CD14-positive monocyte (primary cell): ENCODE results near the gene KIAA1191. TPM values are rescaled to one million over a fixed set of nuclear protein-coding genes. Genes with fewer than 3 reads are reported as not detected.

ENCODE experiments used
- DNase-seq, 3 donors: peaks; one replicate each; pipeline ENCODE4 v3.0.0-alpha.2; 2011 to 2022
- H2AFZ ChIP-seq: 2 replicates; pipeline ENCODE4 v1.6.0; 2012; ENCODE audit warnings: mild to moderate bottlenecking, low read depth, low read length, inconsistent platforms; ENCODE audit not compliant: insufficient read depth, poor library complexity, severe bottlenecking
- H3K27ac ChIP-seq, 2 donors: 1 replicate in 1 of 2; 2 replicates in 1 of 2; pipeline ENCODE4 v1.5.1; 2012 to 2013; ENCODE audit warnings: low read length in 2 of 2, control low read depth in 1 of 2, inconsistent platforms in 1 of 2, low read depth in 1 of 2, mild to moderate bottlenecking in 1 of 2
- H3K27me3 ChIP-seq, 2 donors: one replicate each; pipeline versions ENCODE4 v1.6.0 to v1.6.1; 2011 to 2013; ENCODE audit warnings: low read length in 2 of 2; ENCODE audit not compliant: control insufficient read depth in 2 of 2, insufficient read depth in 2 of 2
- H3K36me3 ChIP-seq, 2 donors: replicated peaks in 1 of 2; 1 replicate in 1 of 2; 2 replicates in 1 of 2; pipeline versions ENCODE4 v1.5.1 to v1.6.1; 2012 to 2013; ENCODE audit warnings: low read length in 2 of 2, control low read depth in 1 of 2, inconsistent platforms in 1 of 2, mild to moderate bottlenecking in 1 of 2; ENCODE audit not compliant: insufficient read depth in 2 of 2, control insufficient read depth in 1 of 2
- H3K4me1 ChIP-seq, 2 donors: 1 replicate in 1 of 2; 2 replicates in 1 of 2; pipeline versions ENCODE4 v1.5.1 to v1.6.1; 2012 to 2013; ENCODE audit warnings: low read length in 2 of 2, control low read depth in 1 of 2, inconsistent platforms in 1 of 2, mild to moderate bottlenecking in 1 of 2, moderate library complexity in 1 of 2; ENCODE audit not compliant: insufficient read depth in 2 of 2, control insufficient read depth in 1 of 2
- H3K4me2 ChIP-seq: replicated peaks from 2 replicates; pipeline ENCODE3; 2012; ENCODE audit warnings: low read length, moderate library complexity, mild to moderate bottlenecking; ENCODE audit not compliant: poor library complexity, severe bottlenecking; ENCODE audit errors: extremely low read depth
- H3K4me3 ChIP-seq, 3 experiments: fragments of 200-600 bp in 1 of 3; sonication (generic) in 1 of 3; replicated peaks in 1 of 3; 1 replicate in 2 of 3; 2 replicates in 1 of 3; pipeline ENCODE4 v1.5.1; 2011 to 2013; ENCODE audit warnings: low read length in 3 of 3, mild to moderate bottlenecking in 3 of 3, control low read depth in 2 of 3, low read depth in 2 of 3, inconsistent platforms in 1 of 3, moderate library complexity in 1 of 3
- H3K79me2 ChIP-seq: 2 replicates; pipeline ENCODE4 v1.6.0; 2012; ENCODE audit warnings: mild to moderate bottlenecking, control low read depth, inconsistent platforms, low read length, moderate library complexity; ENCODE audit not compliant: insufficient read depth
- H3K9ac ChIP-seq: 2 replicates; pipeline ENCODE4 v1.6.0; 2017; ENCODE audit warnings: low read length, mild to moderate bottlenecking; ENCODE audit not compliant: insufficient read depth, poor library complexity, severe bottlenecking
- H3K9me3 ChIP-seq, 2 donors: replicated peaks in 1 of 2; 1 replicate in 1 of 2; 2 replicates in 1 of 2; pipeline versions ENCODE4 v1.5.1 to v1.6.1; 2012 to 2013; ENCODE audit warnings: low read length in 2 of 2, control low read depth in 1 of 2; ENCODE audit not compliant: control insufficient read depth in 1 of 2, insufficient read depth in 1 of 2
- H4K20me1 ChIP-seq: 2 replicates; pipeline ENCODE4 v1.6.0; 2012; ENCODE audit warnings: mild to moderate bottlenecking, low read length, control low read depth, moderate library complexity; ENCODE audit not compliant: insufficient read depth
- H3K27ac Mint-ChIP-seq, 7 donors: one replicate each; pipeline ENCODE4 v1.8.0; 2020; ENCODE audit warnings: mild to moderate bottlenecking in 7 of 7, mixed read lengths in 7 of 7, moderate library complexity in 6 of 7, inconsistent platforms in 2 of 7
- H3K27me3 Mint-ChIP-seq, 3 donors: one replicate each; pipeline ENCODE4 v1.8.0; 2021 to 2022; ENCODE audit warnings: low read depth in 3 of 3, mild to moderate bottlenecking in 3 of 3, mixed read lengths in 3 of 3, moderate library complexity in 3 of 3, inconsistent platforms in 1 of 3
- H3K36me3 Mint-ChIP-seq, 2 donors: one replicate each; pipeline ENCODE4 v1.8.0; 2020; ENCODE audit warnings: mixed read lengths in 2 of 2, inconsistent platforms in 1 of 2, mild to moderate bottlenecking in 1 of 2
- H3K4me1 Mint-ChIP-seq: one replicate; pipeline ENCODE4 v1.8.0; 2020; ENCODE audit warnings: mild to moderate bottlenecking, mixed read lengths
- H3K4me3 Mint-ChIP-seq, 2 donors: one replicate each; pipeline ENCODE4 v1.8.0; 2020; ENCODE audit warnings: mild to moderate bottlenecking in 2 of 2, mixed read lengths in 2 of 2, moderate library complexity in 1 of 2
- H3K9me3 Mint-ChIP-seq, 7 donors: one replicate each; pipeline ENCODE4 v1.8.0; 2020 to 2022; ENCODE audit warnings: mixed read lengths in 7 of 7, mild to moderate bottlenecking in 6 of 7, moderate library complexity in 6 of 7, inconsistent platforms in 2 of 7
- WGBS: methylation state at CpG from one replicate; pipeline ENCODE4 v1.1.5; 2013; ENCODE audit warnings: missing lambda C conversion rate; ENCODE audit not compliant: insufficient coverage; 5-methylcytosine and 5-hydroxymethylcytosine counted together
- intact Hi-C, 2 donors: fragments of 100-400 bp; cut with micrococcal nuclease; formaldehyde crosslinking; loops; one replicate each; pipeline versions ENCODE4 v1.15.0 to v1.15.1; 2023
- polyA plus RNA-seq, 3 donors: library from polyadenylated mRNA; depleted of rRNA in 1 of 3; unstranded in 2 of 3; stranded (reverse) in 1 of 3; fragments of 300-500 nt in 2 of 3; fragments of >200 nt in 1 of 3; fragmentation: Illumina TruSeq in 2 of 3; gene quantifications; 1 replicate in 2 of 3; 2 replicates in 1 of 3; pipeline ENCODE4 v1.2.3, GENCODE V29; 2012 to 2021
- TF ChIP-seq, protein P1 (sequence below): fragments of 200-600 bp; IDR thresholded peaks from one replicate; pipeline ENCODE4 v1.8.0; 2022; ENCODE audit warnings: antibody characterized with exemption, mild to moderate bottlenecking

KIAA1191 gene
- polyA plus RNA-seq, 3 donors = 32.3 to 36.4 (median 32.5) TPM

DNA sequence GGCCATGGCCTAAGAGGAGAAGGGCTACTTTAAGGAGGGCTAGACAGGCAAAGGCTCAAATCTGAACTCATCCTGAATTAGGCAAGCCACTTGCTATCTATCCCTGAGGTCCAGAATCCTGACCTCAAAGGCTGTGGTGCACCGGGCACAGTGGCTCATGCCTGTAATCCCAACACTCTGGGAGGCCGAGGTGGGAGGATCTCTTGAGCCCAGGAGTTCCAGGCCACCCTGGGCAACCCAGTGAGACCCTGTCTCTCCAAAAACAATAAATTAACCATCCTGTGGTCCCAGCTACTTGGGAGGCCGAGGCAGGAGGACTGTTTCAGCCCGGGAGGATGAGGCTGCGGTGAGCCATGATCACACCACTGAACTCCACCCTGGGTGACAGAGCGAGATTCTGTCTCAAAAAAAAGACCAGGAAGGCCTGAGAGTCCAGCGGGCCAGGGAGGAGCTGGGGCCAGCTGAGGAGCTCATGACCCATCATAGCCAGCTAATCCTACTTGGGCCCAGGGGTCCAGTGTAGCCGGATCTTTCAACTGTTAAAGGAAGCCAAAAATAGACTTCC, 22.9 kb upstream of the KIAA1191 start:
- Histone ChIP-seq H3K4me1 (peaks cover 11 to 22% of the 10 kb centered on the region in 2 donors), H3K36me3 (peaks cover 39 to 62% of the 10 kb centered on the region in 2 donors), H3K4me3 (no peak overlapping the region), H3K27ac (no peak overlapping the region), H3K79me2 (peaks cover 29% of the 10 kb centered on the region), H3K4me2 (no peak overlapping the region), H3K9me3 (no peaks in the 10 kb centered on the region), H2AFZ (no peak overlapping the region), H3K27me3 (no peaks in the 10 kb centered on the region), H3K9ac (no peak overlapping the region), H4K20me1 (peaks cover 11% of the 10 kb centered on the region)
- H3K9me3 Mint-ChIP-seq = no peaks in the 10 kb centered on the region
- H3K27ac Mint-ChIP-seq = peak overlapping the region in 1 of 7 donors; percentile 45
- no peak for DNase-seq
- 91% methylated on average over 5 of the region's 8 CpGs for whole genome bisulfite sequencing
- H3K27me3 Mint-ChIP-seq = peaks cover 0 to 2% (median 0%) of the 10 kb centered on the region in 3 donors
- H3K4me3 Mint-ChIP-seq = no peak overlapping the region
- peaks cover 26% of the 10 kb centered on the region for H3K4me1 Mint-ChIP-seq
- peaks cover 47 to 55% of the 10 kb centered on the region in 2 donors for H3K36me3 Mint-ChIP-seq
- TF ChIP-seq, protein P1, sequence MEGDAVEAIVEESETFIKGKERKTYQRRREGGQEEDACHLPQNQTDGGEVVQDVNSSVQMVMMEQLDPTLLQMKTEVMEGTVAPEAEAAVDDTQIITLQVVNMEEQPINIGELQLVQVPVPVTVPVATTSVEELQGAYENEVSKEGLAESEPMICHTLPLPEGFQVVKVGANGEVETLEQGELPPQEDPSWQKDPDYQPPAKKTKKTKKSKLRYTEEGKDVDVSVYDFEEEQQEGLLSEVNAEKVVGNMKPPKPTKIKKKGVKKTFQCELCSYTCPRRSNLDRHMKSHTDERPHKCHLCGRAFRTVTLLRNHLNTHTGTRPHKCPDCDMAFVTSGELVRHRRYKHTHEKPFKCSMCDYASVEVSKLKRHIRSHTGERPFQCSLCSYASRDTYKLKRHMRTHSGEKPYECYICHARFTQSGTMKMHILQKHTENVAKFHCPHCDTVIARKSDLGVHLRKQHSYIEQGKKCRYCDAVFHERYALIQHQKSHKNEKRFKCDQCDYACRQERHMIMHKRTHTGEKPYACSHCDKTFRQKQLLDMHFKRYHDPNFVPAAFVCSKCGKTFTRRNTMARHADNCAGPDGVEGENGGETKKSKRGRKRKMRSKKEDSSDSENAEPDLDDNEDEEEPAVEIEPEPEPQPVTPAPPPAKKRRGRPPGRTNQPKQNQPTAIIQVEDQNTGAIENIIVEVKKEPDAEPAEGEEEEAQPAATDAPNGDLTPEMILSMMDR = no peak
- intact Hi-C loops = loop anchor here in 1 of 2 donors (10.0 kb wide), 1 partner anchor 150 kb away; the partner anchor contains the start of gene RNF44

DNA sequence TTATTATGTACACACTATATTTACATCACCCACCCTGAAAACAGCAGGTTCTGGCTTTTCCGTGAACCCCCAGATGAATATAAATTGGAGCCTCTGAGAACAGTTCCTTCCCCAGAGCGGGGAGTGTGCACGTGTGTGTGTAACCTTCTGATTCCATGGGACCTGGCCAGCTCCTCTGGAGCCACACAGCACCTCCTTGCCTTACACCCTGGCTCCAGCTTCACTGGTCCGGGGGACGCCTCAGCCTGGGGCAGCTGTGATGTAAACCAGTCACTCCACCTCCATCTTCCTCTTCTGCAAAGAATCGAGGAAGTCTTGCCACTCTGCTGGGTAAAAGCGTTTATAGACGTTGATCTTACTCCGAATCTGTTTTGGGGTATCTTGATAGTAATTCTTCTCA, 22.4 kb upstream of the KIAA1191 start:
- peaks cover 23% of the 10 kb centered on the region for H3K4me1 Mint-ChIP-seq
- H3K36me3 Mint-ChIP-seq = peaks cover 47 to 55% of the 10 kb centered on the region in 2 donors
- Histone ChIP-seq H3K9ac (no peak overlapping the region), H3K4me2 (no peak overlapping the region), H3K4me3 (no peak overlapping the region), H3K4me1 (peaks cover 10 to 18% of the 10 kb centered on the region in 2 donors), H2AFZ (no peak overlapping the region), H4K20me1 (peaks cover 11% of the 10 kb centered on the region), H3K79me2 (peaks cover 27% of the 10 kb centered on the region), H3K36me3 (peaks cover 39 to 62% of the 10 kb centered on the region in 2 donors), H3K9me3 (no peaks in the 10 kb centered on the region), H3K27me3 (no peaks in the 10 kb centered on the region), H3K27ac (no peak overlapping the region)
- no peaks in the 10 kb centered on the region for H3K9me3 Mint-ChIP-seq
- peaks cover 0 to 2% (median 0%) of the 10 kb centered on the region in 3 donors for H3K27me3 Mint-ChIP-seq
- no peak overlapping the region for H3K4me3 Mint-ChIP-seq
- 93% methylated on average over 3 of the region's 9 CpGs for WGBS
- H3K27ac Mint-ChIP-seq = peak overlapping the region in 1 of 7 donors; percentile 45
- TF ChIP-seq, protein P1 = no peak
- intact Hi-C loops = loop anchor here in 1 of 2 donors (10.0 kb wide), 1 partner anchor 151 kb away; the partner anchor contains the start of gene RNF44
- no peak for DNase-seq
